AG04450 (cell line): ENCODE data around the gene RNF4. TPM values are rescaled to one million over a fixed set of nuclear protein-coding genes. Genes with fewer than 3 reads are reported as not detected.
"Not testable (repeated sequence)": the region's sequence is repeated elsewhere in the genome, so short reads cannot be mapped to it uniquely, and the experiment has no call there.

Experiments
- CTCF ChIA-PET: fragments of 300-600, 350-600 bp; formaldehyde crosslinking; extraction: SDS; loops from one replicate; lab custom pipeline; 2022; ENCODE audit warnings: antibody characterized with exemption, inconsistent platforms; lab: Charles Lee
- POLR2A ChIA-PET: fragments of 350-600 bp; formaldehyde crosslinking; extraction: SDS; loops from one replicate; lab custom pipeline; 2021; ENCODE audit warnings: antibody characterized with exemption, inconsistent platforms; lab: Yijun Ruan, JAX
- DNase-seq: peaks from one replicate; pipeline ENCODE4 v3.0.0-alpha.2; 2011; ENCODE audit warnings: low read depth, low spot score
- H3K27ac ChIP-seq: one replicate; pipeline ENCODE4 v1.5.1; 2012; ENCODE audit warnings: low read depth, low read length, control low read depth
- H3K27me3 ChIP-seq: one replicate; pipeline ENCODE4 v1.6.0; 2012; ENCODE audit warnings: low read length; ENCODE audit not compliant: control insufficient read depth, insufficient read depth
- H3K4me3 ChIP-seq: 2 replicates; pipeline ENCODE4 v1.5.1; 2011; ENCODE audit warnings: mild to moderate bottlenecking, low read depth, low read length, control low read depth
- H3K9me3 ChIP-seq: 2 replicates; pipeline ENCODE4 v1.5.1; 2012; ENCODE audit warnings: low read length; ENCODE audit not compliant: control insufficient read depth, insufficient read depth
- CTCF ChIP-seq: IDR thresholded peaks from 2 replicates; pipeline ENCODE4 v1.5.1; 2011; ENCODE audit warnings: low read depth, low read length, control low read depth, inconsistent platforms
- polyA plus RNA-seq: library from polyadenylated mRNA; depleted of rRNA; stranded (reverse); fragments of >200 nt; gene quantifications from 2 replicates; pipeline ENCODE4 v1.2.3, GENCODE V29; 2011

RNF4 gene
- polyA plus RNA-seq, 1 experiment, result 95.4 TPM

GRCh38 chr4:2507259-2507658 lies 38.4 kb downstream of the RNF4 start:
- TF ChIP-seq CTCF, result no peak
- Histone ChIP-seq H3K9me3 (no peaks in the 10 kb centered on the region), H3K27me3 (no peaks in the 10 kb centered on the region), H3K4me3 (no peak overlapping the region), H3K27ac (no peak overlapping the region)
- POLR2A ChIA-PET, result no interaction called here
- DNase-seq, result no peak
- CTCF ChIA-PET, result no interaction called here

GRCh38 chr4:2507855-2508254 lies 38.9 kb downstream of the RNF4 start:
- POLR2A ChIA-PET, result no interaction called here
- Histone ChIP-seq H3K9me3 (no peaks in the 10 kb centered on the region), H3K27me3 (no peaks in the 10 kb centered on the region), H3K27ac (no peak overlapping the region), H3K4me3 (no peak overlapping the region)
- TF ChIP-seq CTCF, result no peak
- no peak for DNase-seq
- CTCF ChIA-PET, result no interaction called here

- H3K4me3 ChIP-seq, result no peak overlapping the region
- POLR2A ChIA-PET, result no interaction called here
- no peaks in the 10 kb centered on the region for H3K9me3 ChIP-seq
- no peak for DNase-seq
- TF ChIP-seq CTCF, result no peak
- H3K27ac ChIP-seq, result no peak overlapping the region
- no peaks in the 10 kb centered on the region for H3K27me3 ChIP-seq
- CTCF ChIA-PET, result no interaction called here
Measured at GRCh38 chr4:2510351-2511259, 41.7 kb downstream of the RNF4 start.

- ChIA-PET POLR2A (no interaction called here), CTCF (no interaction called here)
- Histone ChIP-seq H3K9me3 (no peaks in the 10 kb centered on the region), H3K4me3 (no peak overlapping the region), H3K27me3 (no peaks in the 10 kb centered on the region), H3K27ac (no peak overlapping the region)
- no peak for DNase-seq
- no peak for TF ChIP-seq CTCF
Measured at GRCh38 chr4:2511645-2512131, 42.8 kb downstream of the RNF4 start.

- POLR2A ChIA-PET, result no interaction called here
- no peak for DNase-seq
- CTCF ChIA-PET, result no interaction called here
- H3K27ac ChIP-seq, result no peak overlapping the region
- no peak for TF ChIP-seq CTCF
- H3K9me3 ChIP-seq, result no peaks in the 10 kb centered on the region
- no peak overlapping the region for H3K4me3 ChIP-seq
- H3K27me3 ChIP-seq, result no peaks in the 10 kb centered on the region
Measured at GRCh38 chr4:2512396-2513135, 43.7 kb downstream of the RNF4 start.

GRCh38 chr4:2514193-2514592 lies 45.3 kb downstream of the RNF4 start:
- H3K9me3 ChIP-seq, POLR2A ChIA-PET, H3K27ac ChIP-seq, H3K27me3 ChIP-seq, CTCF ChIA-PET, H3K4me3 ChIP-seq, DNase-seq: not testable (repeated sequence)

- POLR2A ChIA-PET, H3K9me3 ChIP-seq, H3K4me3 ChIP-seq, H3K27me3 ChIP-seq, H3K27ac ChIP-seq, CTCF ChIA-PET, DNase-seq: not testable (repeated sequence)
Measured at GRCh38 chr4:2514944-2515343, 46.0 kb downstream of the RNF4 start.
